Measurements from ENCODE around the gene MCTP1.

MCTP1 gene

DNA sequence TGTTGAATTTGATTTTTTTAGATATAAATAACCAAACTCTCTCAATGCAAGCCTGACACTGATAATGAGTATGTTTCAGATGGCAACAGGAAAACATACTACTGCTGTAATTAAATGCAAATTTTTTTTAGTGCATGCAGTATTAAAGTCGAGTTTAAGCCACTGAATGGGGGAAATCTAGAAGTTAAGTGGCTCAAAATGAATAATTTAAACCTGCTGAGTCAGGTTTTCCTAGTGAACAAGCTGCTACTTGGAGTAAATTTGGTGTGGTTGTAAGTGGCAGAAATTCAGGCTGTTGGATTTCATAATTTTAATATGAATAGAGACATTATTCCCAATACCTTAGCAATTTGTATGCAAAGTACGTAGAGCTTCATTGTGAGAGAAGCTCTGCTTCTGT lies 544.6 kb downstream of the MCTP1 start:
- Histone ChIP-seq H3K4me3 (replicated peaks; ENCODE audit: insufficient read depth, low read length) (no peak overlapping the region), H3K27ac (replicated peaks) (no peak overlapping the region), H3K27me3 (ENCODE audit: insufficient read depth, poor library complexity, severe bottlenecking) (no peaks in the 10 kb centered on the region)
- DNase-seq (ENCODE audit: low read depth in 1 of 2, low spot score in 1 of 2) = no peak
- TF ChIP-seq, protein P1, sequence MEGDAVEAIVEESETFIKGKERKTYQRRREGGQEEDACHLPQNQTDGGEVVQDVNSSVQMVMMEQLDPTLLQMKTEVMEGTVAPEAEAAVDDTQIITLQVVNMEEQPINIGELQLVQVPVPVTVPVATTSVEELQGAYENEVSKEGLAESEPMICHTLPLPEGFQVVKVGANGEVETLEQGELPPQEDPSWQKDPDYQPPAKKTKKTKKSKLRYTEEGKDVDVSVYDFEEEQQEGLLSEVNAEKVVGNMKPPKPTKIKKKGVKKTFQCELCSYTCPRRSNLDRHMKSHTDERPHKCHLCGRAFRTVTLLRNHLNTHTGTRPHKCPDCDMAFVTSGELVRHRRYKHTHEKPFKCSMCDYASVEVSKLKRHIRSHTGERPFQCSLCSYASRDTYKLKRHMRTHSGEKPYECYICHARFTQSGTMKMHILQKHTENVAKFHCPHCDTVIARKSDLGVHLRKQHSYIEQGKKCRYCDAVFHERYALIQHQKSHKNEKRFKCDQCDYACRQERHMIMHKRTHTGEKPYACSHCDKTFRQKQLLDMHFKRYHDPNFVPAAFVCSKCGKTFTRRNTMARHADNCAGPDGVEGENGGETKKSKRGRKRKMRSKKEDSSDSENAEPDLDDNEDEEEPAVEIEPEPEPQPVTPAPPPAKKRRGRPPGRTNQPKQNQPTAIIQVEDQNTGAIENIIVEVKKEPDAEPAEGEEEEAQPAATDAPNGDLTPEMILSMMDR (IDR thresholded peaks at IDR 0.05; ENCODE audit: insufficient read depth, low read length) = no peak
- no peak for TF ChIP-seq GABPA (IDR thresholded peaks at IDR 0.05; ENCODE audit: low read depth)
- TF ChIP-seq SPI1 (IDR thresholded peaks at IDR 0.05; ENCODE audit: borderline replicate concordance, low read depth) = no peak
- no peak for TF ChIP-seq REST (IDR thresholded peaks at IDR 0.05; ENCODE audit: insufficient replicate concordance, low read depth)
- TF ChIP-seq POLR2AphosphoS5 (IDR thresholded peaks at IDR 0.05; ENCODE audit: low read depth) = no peak

- no peak overlapping the region for H3K4me3 ChIP-seq (replicated peaks; ENCODE audit: insufficient read depth, low read length)
- no peak overlapping the region for H3K27ac ChIP-seq (replicated peaks)
- TF ChIP-seq, protein P1 (IDR thresholded peaks at IDR 0.05; ENCODE audit: insufficient read depth, low read length) = no peak
- TF ChIP-seq POLR2AphosphoS5 (IDR thresholded peaks at IDR 0.05; ENCODE audit: low read depth) (no peak), GABPA (IDR thresholded peaks at IDR 0.05; ENCODE audit: low read depth) (no peak), SPI1 (IDR thresholded peaks at IDR 0.05; ENCODE audit: borderline replicate concordance, low read depth) (no peak), REST (IDR thresholded peaks at IDR 0.05; ENCODE audit: insufficient replicate concordance, low read depth) (no peak)
- H3K27me3 ChIP-seq (ENCODE audit: insufficient read depth, poor library complexity, severe bottlenecking) = no peaks in the 10 kb centered on the region
- no peak for DNase-seq (ENCODE audit: low read depth in 1 of 2, low spot score in 1 of 2)
These were observed 548.4 kb downstream of the MCTP1 start for GRCh38 chr5:94736498-94736897.

- no peak overlapping the region for H3K27ac ChIP-seq (replicated peaks)
- no peak overlapping the region for H3K4me3 ChIP-seq (replicated peaks; ENCODE audit: insufficient read depth, low read length)
- no peak for DNase-seq (ENCODE audit: low read depth in 1 of 2, low spot score in 1 of 2)
- TF ChIP-seq SPI1 (IDR thresholded peaks at IDR 0.05; ENCODE audit: borderline replicate concordance, low read depth) (no peak), REST (IDR thresholded peaks at IDR 0.05; ENCODE audit: insufficient replicate concordance, low read depth) (no peak), POLR2AphosphoS5 (IDR thresholded peaks at IDR 0.05; ENCODE audit: low read depth) (no peak), GABPA (IDR thresholded peaks at IDR 0.05; ENCODE audit: low read depth) (no peak)
- TF ChIP-seq, protein P1 (IDR thresholded peaks at IDR 0.05; ENCODE audit: insufficient read depth, low read length) = no peak
- H3K27me3 ChIP-seq (ENCODE audit: insufficient read depth, poor library complexity, severe bottlenecking) = no peaks in the 10 kb centered on the region
These were observed 553.4 kb downstream of the MCTP1 start for GRCh38 chr5:94731471-94731870.
